ENCODE data around the gene PPP2R2C. TPM values are rescaled to one million over a fixed set of nuclear protein-coding genes. Genes with fewer than 3 reads are reported as not detected.

The PPP2R2C gene
- total and polyA plus RNA-seq, 2 of the 4 experiments (the other 2 are of a cell fraction): 0.03 TPM; not detected in 1

- POLR2A ChIA-PET (ENCODE audit: unreplicated experiment): no interaction called here
- Histone ChIP-seq H3K4ac (ENCODE audit: low read depth, low read length) (no peak overlapping the region), H3K9ac (ENCODE audit: low read depth, low read length) (no peak overlapping the region), H2BK15ac (ENCODE audit: low read depth, low read length) (no peak overlapping the region), H3K56ac (ENCODE audit: extremely low read depth, insufficient read depth, low read length) (no peak overlapping the region), H3K36me3 (ENCODE audit: control insufficient read depth, insufficient read depth, low read length) (peaks cover 37% of the 10 kb centered on the region; the same call in 1 of the 2 replicates), H2AK5ac (ENCODE audit: low read depth, low read length) (0 out of 2 replicates have a peak overlapping the region, but pooled peaks have one; percentile 7), H2AFZ (replicated peaks; ENCODE audit: low read length, poor library complexity) (no peak overlapping the region), H2BK5ac (ENCODE audit: low read depth, low read length, poor library complexity, severe bottlenecking) (no peak overlapping the region), H3K4me1 (ENCODE audit: control insufficient read depth, insufficient read depth, low read length) (peaks cover 38% of the 10 kb centered on the region), H3K4me2 (ENCODE audit: low read depth, low read length) (no peak overlapping the region), H2BK120ac (ENCODE audit: low read depth, low read length) (no peak overlapping the region), H3K27ac (ENCODE audit: insufficient read depth, low read length) (no peak overlapping the region), H2BK20ac (ENCODE audit: low read depth, low read length) (no peak overlapping the region), H3K9me3 (ENCODE audit: control insufficient read depth, insufficient read depth, low read length) (no peaks in the 10 kb centered on the region), H2AK9ac (replicated peaks; ENCODE audit: low read depth, low read length, poor library complexity) (no peak overlapping the region), H4K5ac (ENCODE audit: low read depth, low read length) (no peak overlapping the region), H3K79me1 (ENCODE audit: low read depth in 1 of 2, low read length in 2 of 2) (peaks cover 11 to 56% of the 10 kb centered on the region in 2 experiments), H3K27me3 (ENCODE audit: control insufficient read depth, insufficient read depth, low read length) (no peaks in the 10 kb centered on the region), H3K4me3 (ENCODE audit: insufficient read depth, low read depth, low read length) (no peak overlapping the region), H3K14ac (replicated peaks; ENCODE audit: low read depth, low read length) (no peak overlapping the region), H3K18ac (ENCODE audit: low read depth, low read length) (no peak overlapping the region), H4K91ac (ENCODE audit: insufficient read depth, low read depth, low read length) (no peak overlapping the region), H4K20me1 (ENCODE audit: insufficient read depth, low read length) (peaks cover 77% of the 10 kb centered on the region), H4K8ac (ENCODE audit: low read depth in 2 of 2, low read length in 2 of 2) (no peak overlapping the region), H3K23ac (ENCODE audit: low read depth, low read length) (no peak overlapping the region), H3K9me1 (ENCODE audit: insufficient read depth, low read length) (peaks cover 18% of the 10 kb centered on the region)
- ATAC-seq (ENCODE audit: low read depth): no peak
- dilution Hi-C loops (cut with HindIII; ENCODE audit: low sequenced_read_pairs, unreplicated experiment) (no loop called here), in situ Hi-C loops (cut with MboI; ENCODE audit: low sequenced_read_pairs) (no loop called here), intact Hi-C loops (cut with micrococcal nuclease) (no loop called here)
- BruUV-seq (replicated peaks): no TSS peak
- DNase-seq: no peak
- TF ChIP-seq USF2 (IDR thresholded peaks at IDR 0.05; ENCODE audit: low read depth, low read length) (no peak), RFX5 (IDR thresholded peaks at IDR 0.05; ENCODE audit: low read depth, low read length) (no peak), MXI1 (IDR thresholded peaks at IDR 0.05; ENCODE audit: borderline replicate concordance, low read depth, low read length) (no peak), ELK1 (IDR thresholded peaks at IDR 0.05; ENCODE audit: borderline replicate concordance, low read depth, low read length) (no peak), NFE2L2 (IDR thresholded peaks at IDR 0.05; ENCODE audit: low read depth, low read length) (no peak), MAZ (IDR thresholded peaks at IDR 0.05; ENCODE audit: borderline replicate concordance, low read depth, low read length) (no peak), FOS (IDR thresholded peaks at IDR 0.05; ENCODE audit: low read depth, low read length) (no peak), POLR2A (IDR thresholded peaks at IDR 0.05; ENCODE audit: low read depth, low read length) (no peak), SMC3 (IDR thresholded peaks at IDR 0.05; ENCODE audit: low read depth, low read length) (no peak), CHD1 (IDR thresholded peaks at IDR 0.05; ENCODE audit: low read depth, low read length) (no peak), RAD21 (IDR thresholded peaks at IDR 0.05; ENCODE audit: low read length) (no peak), MAFK (IDR thresholded peaks at IDR 0.05; ENCODE audit: low read depth, low read length) (no peak), BHLHE40 (IDR thresholded peaks at IDR 0.05; ENCODE audit: low read depth, low read length) (no peak), CEBPB (IDR thresholded peaks at IDR 0.05; ENCODE audit: low read depth, low read length) (no peak), RCOR1 (IDR thresholded peaks at IDR 0.05; ENCODE audit: insufficient replicate concordance, low read length) (no peak), CTCF (conservative IDR thresholded peaks at IDR 0.05; ENCODE audit: low read depth, low read length) (no peak)
- CTCF ChIA-PET: no interaction called here
- WGBS, 2 experiments (ENCODE audit: extremely low coverage in 2 of 2, insufficient read length in 1 of 2): 98% methylated on average over 9 of the region's 24 CpGs; no CpG with 5 or more reads in 1 of the 2 experiments
These were observed 195.1 kb downstream of the PPP2R2C start for GRCh38 chr4:6277139-6277802.

Measured in IMR-90 (cell line).